GM19043 (cell line): ENCODE measurements around the gene WDFY4.

Source experiments
- ATAC-seq: cut with Tn5 transposase; IDR thresholded peaks from one replicate; pipeline ENCODE4 v1.9.1; 2021; ENCODE audit warnings: low read depth; ENCODE audit not compliant: unreplicated experiment

WDFY4 gene

DNA sequence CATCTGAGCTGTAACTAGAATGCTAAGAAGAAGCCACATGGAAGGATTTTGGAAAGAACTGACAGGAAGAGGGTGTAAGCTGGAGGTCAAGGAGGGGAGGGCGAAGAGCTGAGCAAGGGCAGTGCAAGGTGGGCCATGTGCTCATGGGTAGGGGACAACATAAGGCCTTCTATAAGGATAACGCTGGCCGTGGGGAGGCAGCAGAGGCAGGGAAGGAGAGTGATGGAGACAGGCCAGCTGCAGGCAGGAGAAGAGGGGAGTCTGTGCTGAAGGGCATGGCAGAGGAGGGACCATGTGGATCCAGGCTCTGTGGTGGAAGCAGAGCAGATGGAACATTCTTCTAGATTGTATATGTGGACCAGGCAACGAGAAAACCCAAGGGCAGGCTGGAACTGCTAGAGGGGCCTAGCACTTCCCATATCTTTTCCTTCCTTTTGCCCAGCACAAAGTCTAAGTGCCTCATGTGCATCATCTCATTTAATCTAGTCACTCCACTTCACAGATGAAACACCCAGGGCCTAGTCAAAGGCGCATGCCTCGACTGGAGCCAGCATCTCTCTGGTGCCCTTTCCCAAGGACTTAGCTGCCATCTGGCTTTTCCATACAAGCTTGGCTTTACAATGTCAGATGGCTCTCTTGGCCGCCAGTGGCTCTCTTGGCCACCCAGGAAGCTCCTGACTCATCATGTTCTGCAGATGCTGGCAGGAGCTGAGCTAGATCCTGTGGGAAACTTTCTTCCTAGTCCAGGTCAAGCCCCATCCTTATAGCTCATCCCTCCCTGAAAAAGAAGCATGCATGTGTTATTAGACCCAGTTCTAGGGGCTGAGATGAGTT lies 248.4 kb downstream of the WDFY4 start:
- no peak for ATAC-seq

DNA sequence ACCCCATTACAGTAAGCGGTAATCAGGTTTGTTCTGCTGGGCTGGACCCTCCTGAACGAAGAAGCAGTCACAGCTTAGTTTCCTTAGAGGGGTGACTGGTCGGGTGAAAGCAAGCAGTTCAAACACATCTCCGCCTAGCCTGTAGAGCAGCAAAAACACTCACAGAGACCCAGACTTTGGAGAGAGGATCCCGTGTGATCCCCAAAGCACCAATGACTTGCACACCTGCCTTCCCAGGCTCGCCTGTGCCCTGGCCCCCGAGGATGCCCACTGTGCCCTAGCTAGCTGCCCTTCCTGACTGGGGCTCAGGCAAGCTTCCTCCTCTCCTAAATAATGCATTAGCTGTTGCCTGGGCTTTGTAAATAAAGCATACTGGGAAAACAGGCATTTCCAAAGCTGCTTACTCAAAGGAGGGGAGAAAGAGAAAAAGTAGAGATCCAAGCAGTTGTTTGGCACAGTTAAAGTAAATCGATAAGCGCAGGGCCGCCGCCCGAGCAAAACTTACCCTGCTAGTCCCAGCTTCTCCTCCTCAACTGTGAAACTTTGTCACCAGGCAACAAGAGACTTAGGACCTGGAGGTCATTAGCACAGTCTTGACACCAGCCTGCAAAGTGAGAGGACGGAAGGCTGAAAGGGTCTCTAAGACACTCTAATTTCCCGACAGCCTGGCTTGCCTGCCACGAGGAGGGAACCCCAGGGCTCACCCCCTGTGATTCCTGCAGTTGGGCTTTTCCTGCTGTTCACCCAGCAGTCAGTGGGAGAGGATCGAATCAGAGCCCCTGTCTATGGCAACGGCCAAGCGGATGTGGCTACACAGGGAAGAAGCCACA lies 250.2 kb downstream of the WDFY4 start:
- ATAC-seq = no peak

DNA sequence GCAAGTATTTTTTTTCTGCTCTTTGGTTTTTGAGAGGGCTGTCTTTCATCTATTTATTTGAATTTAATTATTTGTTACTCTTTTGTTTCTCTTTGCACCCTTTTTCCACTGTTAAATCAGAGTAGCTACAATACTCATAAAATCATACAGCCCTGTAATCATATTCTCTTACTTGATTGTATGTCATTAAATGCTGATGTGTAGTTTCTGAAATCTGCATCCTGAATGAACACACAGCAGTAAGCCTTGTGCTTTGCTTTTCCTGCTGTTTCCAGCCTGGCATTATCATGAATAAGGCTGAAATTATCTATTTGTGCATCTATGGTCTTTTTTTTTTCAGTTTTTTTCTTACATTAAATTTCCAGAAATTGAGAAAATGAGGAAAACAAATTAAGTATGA lies 250.9 kb downstream of the WDFY4 start:
- no peak for ATAC-seq

DNA sequence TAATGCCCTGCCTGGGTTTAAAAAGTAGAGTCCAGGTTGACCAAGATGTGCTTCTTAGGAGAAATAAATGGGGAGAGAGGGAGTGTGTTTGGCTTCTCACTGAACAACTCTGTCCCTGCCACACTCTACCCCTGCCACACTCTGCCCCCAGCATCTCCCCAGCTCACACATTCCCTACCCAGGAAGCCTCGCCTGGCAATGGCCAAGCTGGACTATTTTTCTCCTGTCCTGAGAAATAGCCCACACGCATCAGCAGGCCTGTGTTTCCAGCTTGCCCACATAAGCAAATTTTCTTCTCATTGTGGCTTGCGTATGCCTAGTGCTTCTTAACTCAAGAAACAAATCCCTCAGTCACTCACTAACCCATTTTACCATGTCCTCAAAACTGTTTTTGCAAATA lies 253.1 kb downstream of the WDFY4 start:
- no peak for ATAC-seq

DNA sequence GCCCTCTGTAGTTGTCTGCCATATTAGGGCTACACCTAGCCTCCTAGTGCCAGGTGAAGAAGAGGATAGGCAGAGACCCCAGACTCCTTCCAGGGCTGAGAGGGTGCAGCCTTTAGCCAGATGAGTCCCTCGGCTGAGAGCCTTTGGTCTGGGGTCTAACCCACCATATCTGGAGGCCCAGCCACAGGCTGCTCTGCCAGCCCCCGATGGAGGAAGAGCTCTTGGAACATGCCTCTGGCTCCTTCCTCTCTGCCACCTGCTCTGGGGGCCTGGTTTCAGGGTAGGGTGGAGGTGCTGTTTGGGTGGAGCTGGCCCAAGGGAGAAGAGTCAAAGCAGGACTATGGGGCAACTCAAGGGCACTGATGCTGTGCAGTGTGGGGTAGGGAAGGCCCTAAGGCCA lies 253.6 kb downstream of the WDFY4 start:
- no peak for ATAC-seq

DNA sequence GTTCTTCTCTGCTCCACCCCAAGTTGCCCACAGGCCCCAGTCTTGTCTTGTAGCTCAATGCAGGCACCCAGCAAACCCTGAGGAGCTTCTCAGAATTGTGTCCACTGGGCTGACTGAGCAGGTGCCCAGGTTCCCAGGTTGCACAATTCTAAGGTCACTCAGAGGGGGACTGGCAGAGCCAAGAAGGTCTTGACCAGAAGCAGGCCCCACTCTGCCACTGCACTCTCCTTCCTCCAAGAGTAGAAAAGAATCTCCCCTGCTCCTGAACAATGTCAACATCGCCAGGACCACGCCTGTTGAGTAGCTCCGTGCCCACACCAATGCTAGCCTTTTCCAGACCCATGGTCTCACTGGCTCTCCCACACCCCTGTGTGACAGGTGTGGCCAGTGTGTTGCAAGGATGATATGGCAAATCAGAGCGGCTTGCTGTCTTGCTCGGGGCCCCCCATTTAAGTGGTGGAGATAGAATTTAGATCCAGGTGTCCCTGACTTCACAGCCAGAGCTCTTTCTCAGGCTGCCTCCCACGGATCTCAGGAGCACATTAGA lies 254.4 kb downstream of the WDFY4 start:
- ATAC-seq = no peak

GRCh38 chr10:48939790-48940325 lies 255.2 kb downstream of the WDFY4 start, which contains the start of gene LRRC18:
Gene LRRC18, minus strand, starts transcription at chr10:48939840. Its CDS starts 25,685 bp downstream, at chr10:48914155.
- ATAC-seq = no peak

DNA sequence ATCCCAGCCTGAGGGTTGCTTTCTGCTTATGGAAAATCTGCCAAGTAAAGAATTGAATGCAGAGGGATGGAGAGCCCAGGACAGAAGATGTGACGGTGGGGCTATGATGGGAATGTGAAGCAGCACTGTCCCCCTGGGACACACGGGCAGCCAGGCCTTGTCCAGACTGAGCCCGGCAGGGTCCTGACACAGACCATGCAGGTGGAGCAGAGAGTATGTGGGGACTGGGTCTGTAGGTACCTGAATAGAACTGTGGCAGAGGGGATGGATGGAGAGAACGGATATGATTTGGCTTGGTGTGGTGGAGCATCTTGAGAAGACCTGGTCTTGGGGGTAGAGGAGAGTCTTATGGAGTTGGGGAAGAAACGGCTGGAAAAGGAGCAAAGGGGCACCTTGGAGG lies 255.7 kb downstream of the WDFY4 start:
- ATAC-seq = no peak

- no peak for ATAC-seq
Measured at GRCh38 chr10:48940958-48941357, 256.3 kb downstream of the WDFY4 start.

DNA sequence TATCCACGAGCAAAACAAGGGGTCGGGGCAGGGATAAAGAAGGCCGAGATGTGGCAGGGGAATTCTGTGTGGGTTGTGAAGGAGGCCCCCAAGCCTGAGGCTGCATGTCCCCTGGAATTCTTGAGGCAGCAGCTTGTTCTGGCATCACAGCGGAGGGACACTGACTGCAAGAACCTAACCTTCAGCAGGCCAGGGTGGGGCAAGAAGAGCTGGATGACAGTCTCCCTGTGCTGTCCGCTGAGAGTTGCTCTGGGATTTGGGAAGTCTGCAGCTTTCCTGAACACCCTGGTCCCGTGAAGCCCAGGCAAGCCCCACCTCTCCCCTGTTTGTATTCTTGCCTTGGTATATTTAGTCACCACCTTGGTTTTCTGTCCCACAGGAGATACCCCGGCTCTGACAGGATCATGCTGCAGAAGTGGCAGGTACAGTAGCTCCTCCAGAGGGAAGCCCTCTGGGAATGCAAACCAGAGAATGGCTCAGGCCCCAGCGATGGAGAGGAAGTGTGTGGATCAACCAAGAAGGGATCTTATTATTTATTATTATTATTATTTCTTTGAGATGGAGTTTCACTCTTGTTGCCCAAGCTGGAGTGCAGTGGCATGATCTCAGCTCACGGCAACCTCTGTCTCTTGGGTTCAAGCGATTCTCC lies 256.9 kb downstream of the WDFY4 start:
- no peak for ATAC-seq

GRCh38 chr10:48943096-48943495 lies 258.4 kb downstream of the WDFY4 start:
- no peak for ATAC-seq

- no peak for ATAC-seq
Measured at GRCh38 chr10:48944171-48944570, 259.5 kb downstream of the WDFY4 start.

GRCh38 chr10:48945441-48946130 lies 260.9 kb downstream of the WDFY4 start:
- ATAC-seq = no peak

- no peak for ATAC-seq
Measured at GRCh38 chr10:48946332-48946731, 261.7 kb downstream of the WDFY4 start.

- no peak for ATAC-seq
Measured at GRCh38 chr10:48946891-48947500, 262.3 kb downstream of the WDFY4 start.

DNA sequence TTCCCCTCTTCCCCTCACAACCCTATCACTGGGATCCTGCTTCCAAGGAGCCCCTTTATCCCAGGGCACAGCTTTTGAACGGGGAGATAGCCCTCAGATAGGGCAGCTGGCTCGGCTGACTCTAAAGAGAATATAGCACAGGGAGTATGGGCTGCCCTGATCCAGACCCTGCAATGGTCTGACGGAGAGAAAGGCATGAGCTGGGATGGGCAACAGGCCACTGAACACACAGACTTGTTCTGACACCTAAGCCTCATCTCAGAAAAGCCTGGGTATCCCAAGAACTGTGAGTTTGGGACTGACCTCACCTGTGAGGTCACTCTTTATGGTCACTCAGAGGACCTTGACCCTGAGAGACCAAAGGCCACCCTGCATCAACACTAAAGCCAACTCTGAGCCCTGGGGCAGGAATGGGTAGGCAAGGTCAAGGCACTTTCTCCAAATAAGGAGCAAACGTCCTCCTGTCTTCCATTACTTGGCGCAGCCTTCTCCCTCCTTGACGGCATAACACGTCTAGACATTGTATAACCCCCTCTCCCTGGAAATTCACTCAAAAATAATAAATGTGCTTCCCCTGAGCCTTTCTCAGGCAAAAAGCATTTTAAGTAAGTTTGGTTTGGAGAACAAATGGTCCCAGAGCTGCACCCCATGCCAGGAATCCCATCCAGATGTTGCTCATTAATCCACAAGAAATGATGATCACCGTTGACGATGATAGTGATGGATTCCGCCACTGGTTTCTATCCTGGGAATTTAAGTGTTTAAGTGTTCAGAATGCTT lies 263.2 kb downstream of the WDFY4 start:
- no peak for ATAC-seq

- ATAC-seq = no peak
Measured at GRCh38 chr10:48948470-48949037, 263.9 kb downstream of the WDFY4 start.

GRCh38 chr10:48951707-48952106 lies 267.0 kb downstream of the WDFY4 start:
- no peak for ATAC-seq
